Measurements from ENCODE around the gene MEF2D. TPM values are rescaled to one million over a fixed set of nuclear protein-coding genes. Genes with fewer than 3 reads are reported as not detected.

MEF2D gene
- total RNA-seq, 1 donor from 2014 or later: 37.8 TPM

DNA sequence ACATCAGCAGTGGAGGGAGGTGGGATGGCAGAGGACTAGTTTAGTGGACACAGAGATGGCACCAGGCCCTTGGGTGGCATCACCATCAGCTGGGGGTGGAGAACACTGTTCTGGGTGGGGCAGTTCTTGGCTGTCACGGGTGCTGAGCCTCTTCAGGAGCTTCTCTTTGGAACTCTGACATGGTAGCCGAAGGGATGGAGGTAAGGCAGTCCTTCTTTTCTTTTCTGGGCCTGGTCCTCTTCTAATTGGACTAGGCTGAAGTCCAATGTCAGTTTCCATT lies 8.3 kb upstream of the MEF2D start:
- TF ChIP-seq, protein P1, sequence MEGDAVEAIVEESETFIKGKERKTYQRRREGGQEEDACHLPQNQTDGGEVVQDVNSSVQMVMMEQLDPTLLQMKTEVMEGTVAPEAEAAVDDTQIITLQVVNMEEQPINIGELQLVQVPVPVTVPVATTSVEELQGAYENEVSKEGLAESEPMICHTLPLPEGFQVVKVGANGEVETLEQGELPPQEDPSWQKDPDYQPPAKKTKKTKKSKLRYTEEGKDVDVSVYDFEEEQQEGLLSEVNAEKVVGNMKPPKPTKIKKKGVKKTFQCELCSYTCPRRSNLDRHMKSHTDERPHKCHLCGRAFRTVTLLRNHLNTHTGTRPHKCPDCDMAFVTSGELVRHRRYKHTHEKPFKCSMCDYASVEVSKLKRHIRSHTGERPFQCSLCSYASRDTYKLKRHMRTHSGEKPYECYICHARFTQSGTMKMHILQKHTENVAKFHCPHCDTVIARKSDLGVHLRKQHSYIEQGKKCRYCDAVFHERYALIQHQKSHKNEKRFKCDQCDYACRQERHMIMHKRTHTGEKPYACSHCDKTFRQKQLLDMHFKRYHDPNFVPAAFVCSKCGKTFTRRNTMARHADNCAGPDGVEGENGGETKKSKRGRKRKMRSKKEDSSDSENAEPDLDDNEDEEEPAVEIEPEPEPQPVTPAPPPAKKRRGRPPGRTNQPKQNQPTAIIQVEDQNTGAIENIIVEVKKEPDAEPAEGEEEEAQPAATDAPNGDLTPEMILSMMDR (IDR thresholded peaks at IDR 0.05; ENCODE audit: unreplicated experiment): no peak
- H3K4me1 Mint-ChIP-seq: peaks cover 19% of the 10 kb centered on the region

DNA sequence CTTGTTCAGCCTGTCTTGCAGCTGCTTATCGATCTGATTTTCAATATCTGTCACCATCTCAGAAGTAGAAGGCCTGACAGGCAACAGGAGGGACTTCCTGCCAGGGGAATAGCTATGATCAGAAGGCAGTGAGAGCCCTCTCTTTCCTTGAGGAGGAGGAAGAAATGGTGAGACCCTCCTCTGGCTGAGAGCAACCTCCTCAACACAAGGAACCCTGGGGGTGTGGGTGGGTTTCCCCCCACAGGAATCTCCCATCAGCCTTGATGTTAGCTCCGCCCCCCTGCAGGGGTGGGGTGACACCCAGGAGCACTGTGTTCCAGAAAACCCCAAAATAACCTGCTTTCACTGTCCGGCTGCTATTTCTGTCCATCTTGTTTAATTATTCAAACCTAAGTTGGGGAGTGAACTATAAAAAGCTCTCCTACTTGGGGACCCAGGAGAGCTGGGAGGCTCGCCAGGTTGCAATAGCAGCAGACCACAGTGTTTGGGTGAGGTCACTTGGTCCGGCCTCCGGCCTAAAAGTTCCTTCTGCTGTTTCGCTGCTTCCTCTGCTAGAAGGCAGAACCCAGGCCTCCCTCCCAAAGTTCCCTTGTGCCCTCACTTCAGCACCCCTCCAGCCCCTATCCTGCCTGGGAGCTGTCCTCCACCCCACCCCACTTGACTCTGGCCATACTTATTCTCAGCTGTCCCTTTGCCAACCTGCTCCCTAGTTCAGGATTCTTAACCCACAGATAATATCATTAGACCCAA lies 7.8 kb upstream of the MEF2D start:
- no peak for DNase-seq (ENCODE audit: low spot score in 2 of 2, unreplicated experiment in 2 of 2)
- Mint-ChIP-seq H3K4me1 (peaks cover 23% of the 10 kb centered on the region), H3K9me3 (no peaks in the 10 kb centered on the region)

More for the DNA sequence above, 8.3 kb upstream of the MEF2D start:
- no peak for DNase-seq (ENCODE audit: low spot score in 2 of 2, unreplicated experiment in 2 of 2)
- H3K36me3 Mint-ChIP-seq: no peaks in the 10 kb centered on the region
- no peak overlapping the region for H3K4me3 Mint-ChIP-seq
- H3K9me3 Mint-ChIP-seq: no peaks in the 10 kb centered on the region
- no peak overlapping the region for H3K27ac Mint-ChIP-seq
- H3K27me3 Mint-ChIP-seq (ENCODE audit: low read depth): peaks cover 6% of the 10 kb centered on the region

DNA sequence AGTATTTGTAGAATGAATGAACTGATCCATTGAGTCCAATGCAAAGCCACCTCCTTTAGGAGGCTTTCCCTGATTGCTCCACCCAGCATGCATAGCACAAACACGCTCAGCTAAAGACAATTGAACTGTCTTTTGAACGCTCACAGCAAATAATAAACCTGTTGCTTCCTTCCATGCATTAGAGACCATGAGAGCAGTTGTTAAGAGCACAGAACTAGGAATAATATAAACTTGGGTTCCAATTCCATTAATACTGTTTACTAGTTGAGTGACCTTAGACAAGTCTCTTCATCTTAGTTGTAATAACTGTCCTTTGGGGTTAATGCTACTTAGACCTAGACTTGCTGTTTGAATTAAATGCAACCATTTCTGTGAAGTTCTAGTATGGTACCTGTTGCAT lies 5.9 kb upstream of the MEF2D start:
- H3K4me1 Mint-ChIP-seq: peaks cover 43% of the 10 kb centered on the region

More for the DNA sequence above, 7.8 kb upstream of the MEF2D start:
- Mint-ChIP-seq H3K27ac (no peak overlapping the region), H3K4me3 (no peak overlapping the region), H3K27me3 (ENCODE audit: low read depth) (peaks cover 6% of the 10 kb centered on the region), H3K36me3 (no peaks in the 10 kb centered on the region)
- TF ChIP-seq, protein P1 (IDR thresholded peaks at IDR 0.05; ENCODE audit: unreplicated experiment): no peak

DNA sequence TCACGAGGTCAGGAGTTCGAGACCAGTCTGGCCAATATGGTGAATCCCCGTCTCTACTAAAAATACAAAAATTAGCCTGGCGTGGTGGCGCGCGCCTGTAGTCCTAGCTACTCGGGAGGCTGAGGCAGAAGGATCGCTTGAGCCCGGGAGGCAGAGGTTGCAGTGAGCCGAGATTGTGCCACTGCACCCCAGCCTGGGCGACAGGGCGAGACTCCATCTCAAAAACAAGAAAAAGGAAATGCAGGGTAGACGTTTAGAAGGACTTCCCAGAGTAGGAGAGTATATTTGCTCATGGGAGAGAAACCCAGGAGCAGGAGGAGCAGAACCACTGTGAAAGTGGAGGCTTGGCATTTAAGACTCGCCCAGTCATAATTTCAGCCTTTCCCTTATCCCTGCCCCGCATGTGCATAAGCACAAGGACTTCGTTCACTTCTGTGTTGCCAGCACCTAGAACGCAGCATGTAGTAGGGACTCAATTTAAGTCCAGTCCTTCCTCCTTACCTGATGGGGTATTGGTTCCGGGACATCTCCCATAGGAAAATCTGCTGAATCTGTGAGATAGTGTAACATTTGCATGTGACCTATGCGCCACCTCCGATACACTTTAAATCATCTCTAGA lies 5.2 kb upstream of the MEF2D start:
- no peaks in the 10 kb centered on the region for H3K27me3 Mint-ChIP-seq (ENCODE audit: low read depth)
- no peak for DNase-seq (ENCODE audit: low spot score in 2 of 2, unreplicated experiment in 2 of 2)
- peak overlapping the region; percentile 52 for H3K4me3 Mint-ChIP-seq
- peak overlapping the region; percentile 99 for H3K27ac Mint-ChIP-seq
- H3K36me3 Mint-ChIP-seq: no peaks in the 10 kb centered on the region
- H3K9me3 Mint-ChIP-seq: no peaks in the 10 kb centered on the region
- TF ChIP-seq, protein P1 (IDR thresholded peaks at IDR 0.05; ENCODE audit: unreplicated experiment): no peak
- H3K4me1 Mint-ChIP-seq: peaks cover 44% of the 10 kb centered on the region

More for the DNA sequence above, 5.9 kb upstream of the MEF2D start:
- Mint-ChIP-seq H3K27ac (no peak overlapping the region), H3K9me3 (no peaks in the 10 kb centered on the region), H3K36me3 (no peaks in the 10 kb centered on the region), H3K4me3 (no peak overlapping the region), H3K27me3 (ENCODE audit: low read depth) (no peaks in the 10 kb centered on the region)
- TF ChIP-seq, protein P1 (IDR thresholded peaks at IDR 0.05; ENCODE audit: unreplicated experiment): no peak
- DNase-seq (ENCODE audit: low spot score in 2 of 2, unreplicated experiment in 2 of 2): no peak

DNA sequence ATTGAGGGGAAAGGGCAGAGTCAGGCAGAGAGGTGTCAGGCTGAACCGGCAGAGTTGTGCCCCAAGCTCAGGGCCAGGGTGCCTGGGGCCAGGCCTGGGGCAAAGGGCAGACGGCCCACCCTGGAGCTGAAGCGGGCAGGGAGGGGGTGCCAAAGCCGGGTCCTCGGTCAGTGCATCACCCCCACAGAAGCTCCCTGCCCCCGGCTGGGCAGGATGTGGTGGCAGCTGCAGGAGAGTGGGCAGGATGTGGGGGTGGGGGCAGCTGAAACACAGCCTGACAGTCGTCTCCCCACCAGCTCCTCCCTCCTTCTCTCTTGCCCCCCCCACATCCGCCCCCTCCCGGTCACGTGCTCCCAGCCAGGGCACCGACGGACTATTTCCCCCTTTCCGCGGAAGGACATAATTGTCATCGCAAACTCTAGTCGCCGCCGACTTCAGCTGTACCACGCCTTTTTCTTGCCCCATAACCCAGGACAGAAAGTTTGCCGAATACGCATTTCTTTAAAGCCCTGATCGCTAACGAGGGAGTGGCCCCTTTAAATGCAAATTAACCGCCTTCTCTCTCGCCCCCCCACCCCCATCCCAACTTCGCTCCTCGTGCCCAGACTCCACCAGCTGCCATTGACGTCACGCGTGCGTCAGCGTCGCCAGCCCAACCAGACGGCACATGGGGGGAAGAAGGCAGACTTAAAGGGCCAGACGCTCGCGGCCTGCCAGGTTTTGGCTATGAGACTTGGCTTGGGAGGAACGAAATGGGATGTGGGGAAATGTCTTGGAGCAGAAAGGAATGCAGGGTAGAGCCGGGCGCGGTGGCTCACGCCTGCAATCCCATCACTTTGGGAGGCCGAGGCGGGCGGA lies 4.5 kb upstream of the MEF2D start:
- Mint-ChIP-seq H3K4me1 (peaks cover 44% of the 10 kb centered on the region), H3K36me3 (no peaks in the 10 kb centered on the region), H3K4me3 (peak overlapping the region; percentile 55), H3K27me3 (ENCODE audit: low read depth) (no peaks in the 10 kb centered on the region), H3K9me3 (no peaks in the 10 kb centered on the region), H3K27ac (peak overlapping the region; percentile 99)
- TF ChIP-seq, protein P1 (IDR thresholded peaks at IDR 0.05; ENCODE audit: unreplicated experiment): no peak
- DNase-seq (ENCODE audit: low spot score in 2 of 2, unreplicated experiment in 2 of 2): peak; percentile 87 to 90

Measured in mesothelial cell of epicardium (in vitro differentiated cells).